MV-4-11 (cell line): ENCODE results near the gene KRIT1.

Experiments
- DNase-seq: peaks from one replicate; lab custom pipeline; 2025; lab: John Stamatoyannopoulos, UW

KRIT1 gene

DNA sequence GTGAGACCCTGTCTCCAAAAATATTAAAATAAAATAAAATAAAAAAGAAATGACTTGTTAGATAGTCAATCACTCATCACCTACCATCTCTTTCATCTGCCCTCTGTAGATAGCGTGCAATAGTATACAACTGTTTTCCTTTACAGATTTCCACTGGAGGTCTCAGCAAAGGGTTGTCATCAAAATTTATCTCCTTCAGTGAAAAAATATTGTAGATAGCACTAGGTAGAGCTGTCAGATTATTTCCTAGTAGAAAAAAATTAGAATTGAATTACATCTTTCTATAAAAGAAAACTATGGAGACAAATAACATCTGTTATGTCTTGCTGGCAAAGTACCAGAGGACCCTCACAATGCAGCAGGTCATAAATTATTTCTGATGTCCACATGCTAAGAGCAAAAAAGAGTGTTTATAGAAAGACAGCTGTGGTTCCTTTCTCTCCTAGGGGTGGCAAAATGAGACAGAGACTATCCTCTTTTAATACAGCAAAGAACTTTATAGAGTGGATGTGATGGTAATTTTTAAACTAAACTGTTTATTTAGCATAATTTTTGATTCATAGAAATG lies 95.2 kb downstream of the KRIT1 start:
- no peak for DNase-seq

DNA sequence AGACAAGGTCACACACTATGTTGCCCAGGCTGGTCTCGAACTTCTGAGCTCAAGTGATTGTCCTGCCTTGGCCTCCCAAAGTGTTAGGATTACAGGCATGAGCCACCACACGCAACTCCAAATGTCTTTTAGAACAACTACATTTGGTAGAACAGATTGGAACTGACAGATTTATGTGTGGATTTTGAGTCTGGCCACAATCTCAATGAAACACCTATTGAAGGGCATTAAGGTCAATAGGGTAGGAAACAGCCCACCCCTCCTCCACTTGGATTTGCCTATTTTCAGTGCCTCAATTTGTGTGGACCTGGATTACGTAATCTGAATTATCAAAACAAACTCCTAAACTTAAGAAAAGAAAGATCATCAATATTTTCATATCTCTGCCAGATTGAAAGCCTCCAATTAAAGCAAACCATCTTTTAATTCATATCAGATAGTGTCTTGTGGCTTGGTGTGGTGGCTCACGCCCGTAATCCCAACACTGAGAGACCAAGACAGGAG lies 95.9 kb downstream of the KRIT1 start:
- DNase-seq = no peak
